Stimulated activated effector memory CD8-positive, alpha-beta T cell treated with anti-CD3 and anti-CD28 coated beads, Interleukin-12 subunit alpha, Interleukin-12 subunit beta, amount 100 ng/mL, for 72 hours (primary cell): ENCODE measurements around the gene SAMD3.
A peak's percentile ranks its signal among the peaks of the same experiment; 100 is the strongest.
"Not testable (repeated sequence)": the region's sequence is repeated elsewhere in the genome, so short reads cannot be mapped to it uniquely, and the experiment has no call there.

Experiments used
- ATAC-seq: fragments of 150-1000 bp; cut with Tn5 transposase; 2 replicates; pipeline ENCODE4 v1.10.0; 2021
- DNase-seq, 2 donors: peaks; one replicate each; pipeline ENCODE4 v3.0.0; 2021 to 2022; ENCODE audit warnings: low spot score in 2 of 2
- H3K27ac Mint-ChIP-seq: one replicate; pipeline ENCODE4 v1.8.0; 2022; ENCODE audit warnings: mild to moderate bottlenecking, mixed read lengths
- H3K36me3 Mint-ChIP-seq: one replicate; pipeline ENCODE4 v1.8.0; 2022; ENCODE audit warnings: mild to moderate bottlenecking, mixed read lengths
- H3K4me1 Mint-ChIP-seq: one replicate; pipeline ENCODE4 v1.8.0; 2022; ENCODE audit warnings: mixed read lengths
- H3K4me3 Mint-ChIP-seq: one replicate; pipeline ENCODE4 v1.8.0; 2022; ENCODE audit warnings: mild to moderate bottlenecking, mixed read lengths
- H3K9me3 Mint-ChIP-seq: one replicate; pipeline ENCODE4 v1.8.0; 2022; ENCODE audit warnings: mixed read lengths

Gene SAMD3

GRCh38 chr6:130197816-130198482 lies 24.8 kb downstream of the SAMD3 start:
- Mint-ChIP-seq H3K36me3 (peaks cover 27% of the 10 kb centered on the region), H3K27ac (peak overlapping the region; percentile 86), H3K4me1 (peaks cover 79% of the 10 kb centered on the region)
- not testable (repeated sequence) for ATAC-seq, H3K4me3 Mint-ChIP-seq, H3K9me3 Mint-ChIP-seq, DNase-seq

GRCh38 chr6:130194434-130194833 lies 28.3 kb downstream of the SAMD3 start:
- H3K9me3 Mint-ChIP-seq, H3K4me3 Mint-ChIP-seq, DNase-seq, ATAC-seq: not testable (repeated sequence)
- Mint-ChIP-seq H3K27ac (peak overlapping the region; percentile 77), H3K4me1 (peaks cover 82% of the 10 kb centered on the region), H3K36me3 (peaks cover 40% of the 10 kb centered on the region)

GRCh38 chr6:130190701-130191690 lies 31.8 kb downstream of the SAMD3 start:
- ATAC-seq (peak; percentile 58), DNase-seq (no peak)
- Mint-ChIP-seq H3K4me3 (no peak overlapping the region), H3K27ac (peak overlapping the region; percentile 33), H3K36me3 (peaks cover 53% of the 10 kb centered on the region), H3K4me1 (peaks cover 90% of the 10 kb centered on the region), H3K9me3 (no peaks in the 10 kb centered on the region)

- Mint-ChIP-seq H3K4me3 (no peak overlapping the region), H3K36me3 (peaks cover 49% of the 10 kb centered on the region), H3K4me1 (peaks cover 82% of the 10 kb centered on the region), H3K9me3 (no peaks in the 10 kb centered on the region), H3K27ac (peak overlapping the region; percentile 66)
- DNase-seq (no peak), ATAC-seq (no peak)
Observed at GRCh38 chr6:130189531-130190397, 33.0 kb downstream of the SAMD3 start.

- ATAC-seq: no peak
- H3K4me1 Mint-ChIP-seq: peaks cover 81% of the 10 kb centered on the region
- peak overlapping the region; percentile 20 for H3K4me3 Mint-ChIP-seq
- peaks cover 51% of the 10 kb centered on the region for H3K36me3 Mint-ChIP-seq
- H3K27ac Mint-ChIP-seq: peak overlapping the region; percentile 66
- H3K9me3 Mint-ChIP-seq: no peaks in the 10 kb centered on the region
- no peak for DNase-seq
Observed at GRCh38 chr6:130188207-130188899, 34.4 kb downstream of the SAMD3 start.

- Mint-ChIP-seq H3K36me3 (peaks cover 50% of the 10 kb centered on the region), H3K4me1 (peaks cover 80% of the 10 kb centered on the region)
- ATAC-seq: peak; percentile 83
Observed at GRCh38 chr6:130187335-130188206, 35.2 kb downstream of the SAMD3 start.

GRCh38 chr6:130185658-130186057 lies 37.1 kb downstream of the SAMD3 start:
- no peak overlapping the region for H3K4me3 Mint-ChIP-seq

More at GRCh38 chr6:130187335-130188206, 35.2 kb downstream of the SAMD3 start:
- Mint-ChIP-seq H3K9me3 (no peaks in the 10 kb centered on the region), H3K4me3 (peak overlapping the region; percentile 37), H3K27ac (peak overlapping the region; percentile 66)
- DNase-seq: no peak

GRCh38 chr6:130183271-130184222 lies 39.2 kb downstream of the SAMD3 start:
- Mint-ChIP-seq H3K4me1 (peaks cover 47% of the 10 kb centered on the region), H3K36me3 (peaks cover 70% of the 10 kb centered on the region), H3K4me3 (peak overlapping the region; percentile 69), H3K27ac (peak overlapping the region; percentile 91), H3K9me3 (no peaks in the 10 kb centered on the region)
- DNase-seq (no peak), ATAC-seq (peak; percentile 87)

More at GRCh38 chr6:130185658-130186057, 37.1 kb downstream of the SAMD3 start:
- Mint-ChIP-seq H3K4me1 (peaks cover 65% of the 10 kb centered on the region), H3K36me3 (peaks cover 57% of the 10 kb centered on the region), H3K27ac (peak overlapping the region; percentile 55), H3K9me3 (no peaks in the 10 kb centered on the region)
- DNase-seq: no peak
- ATAC-seq: no peak

GRCh38 chr6:130182466-130182865 lies 40.3 kb downstream of the SAMD3 start:
- peak overlapping the region; percentile 91 for H3K27ac Mint-ChIP-seq
- peaks cover 44% of the 10 kb centered on the region for H3K4me1 Mint-ChIP-seq
- H3K9me3 Mint-ChIP-seq: no peaks in the 10 kb centered on the region
- H3K4me3 Mint-ChIP-seq: peak overlapping the region; percentile 69
- ATAC-seq: no peak
- H3K36me3 Mint-ChIP-seq: peaks cover 69% of the 10 kb centered on the region
- no peak for DNase-seq

- peaks cover 27% of the 10 kb centered on the region for H3K4me1 Mint-ChIP-seq
- H3K9me3 Mint-ChIP-seq: no peaks in the 10 kb centered on the region
- no peak for DNase-seq
- no peak overlapping the region for H3K27ac Mint-ChIP-seq
- no peak overlapping the region for H3K4me3 Mint-ChIP-seq
- peak; percentile 85 for ATAC-seq
- peaks cover 69% of the 10 kb centered on the region for H3K36me3 Mint-ChIP-seq
Observed at GRCh38 chr6:130178692-130179091, 44.1 kb downstream of the SAMD3 start.

- Mint-ChIP-seq H3K4me1 (peaks cover 17% of the 10 kb centered on the region), H3K4me3 (no peak overlapping the region)
Observed at GRCh38 chr6:130176378-130176777, 46.4 kb downstream of the SAMD3 start.

GRCh38 chr6:130173377-130174004 lies 49.3 kb downstream of the SAMD3 start:
- Mint-ChIP-seq H3K27ac (peak overlapping the region; percentile 13), H3K4me1 (peaks cover 17% of the 10 kb centered on the region), H3K36me3 (peaks cover 20% of the 10 kb centered on the region), H3K9me3 (peaks cover 16% of the 10 kb centered on the region)
- peak in 1 of 2 donors; percentile 26 for DNase-seq
- not testable (repeated sequence) for H3K4me3 Mint-ChIP-seq, ATAC-seq

More at GRCh38 chr6:130176378-130176777, 46.4 kb downstream of the SAMD3 start:
- ATAC-seq (peak; percentile 70), DNase-seq (peak in 1 of 2 donors; percentile 3)
- Mint-ChIP-seq H3K27ac (peak overlapping the region; percentile 8), H3K36me3 (peaks cover 49% of the 10 kb centered on the region), H3K9me3 (peaks cover 7% of the 10 kb centered on the region)
